ENCODE data around the gene PRKCB. TPM values are rescaled to one million over a fixed set of nuclear protein-coding genes. Genes with fewer than 3 reads are reported as not detected.

The PRKCB gene
- total and polyA plus RNA-seq, 2 of the 8 experiments (the other 6 are each of a cell fraction or from before 2014, with no cell fraction given), result 7.1 to 12.1 TPM

- no peaks in the 10 kb centered on the region for H3K36me3 ChIP-seq (ENCODE audit: control insufficient read depth in 2 of 4, insufficient read depth in 4 of 4, low read length in 3 of 4)
Measured at GRCh38 chr16:23920446-23920845, 84.7 kb downstream of the PRKCB start.

More at GRCh38 chr16:23920446-23920845, 84.7 kb downstream of the PRKCB start:
- H4K91ac ChIP-seq (replicated peaks; ENCODE audit: insufficient read length, low read length), result no peak overlapping the region
- TF ChIP-seq NRF1 (IDR thresholded peaks at IDR 0.05; ENCODE audit: low read depth, low read length) (no peak), TEAD4 (IDR thresholded peaks at IDR 0.05; ENCODE audit: low read depth, low read length) (no peak), GTF2F1 (IDR thresholded peaks at IDR 0.05; ENCODE audit: borderline replicate concordance, low read depth, low read length) (no peak), EZH2 (IDR thresholded peaks at IDR 0.05; ENCODE audit: low read depth, low read length, severe bottlenecking) (no peak), CBX8 (IDR thresholded peaks at IDR 0.05; ENCODE audit: borderline replicate concordance, low read depth, low read length) (no peak), POU5F1 (IDR thresholded peaks at IDR 0.05; ENCODE audit: low read depth, low read length) (no peak), PHF8 (conservative IDR thresholded peaks at IDR 0.05; ENCODE audit: low read depth, low read length) (no peak), SIX5 (IDR thresholded peaks at IDR 0.05; ENCODE audit: low read depth, low read length) (no peak), CTCF (IDR thresholded peaks at IDR 0.05; ENCODE audit: control extremely low read depth in 1 of 3, insufficient read depth in 1 of 3, low read depth in 1 of 3, low read length in 3 of 3) (no peak), KDM4A (IDR thresholded peaks at IDR 0.05; ENCODE audit: low read depth, low read length, severe bottlenecking) (no peak), GABPA (IDR thresholded peaks at IDR 0.05; ENCODE audit: borderline replicate concordance, insufficient read depth, low read length) (no peak), SIRT6 (IDR thresholded peaks at IDR 0.05; ENCODE audit: low read length) (no peak), ASH2L (IDR thresholded peaks at IDR 0.05; ENCODE audit: low read length) (no peak)
- peaks cover 0 to 2% (median 1%) of the 10 kb centered on the region in 4 experiments; a peak in 3 of 7 replicates for H3K4me1 ChIP-seq (replicated peaks in 1 of 4; ENCODE audit: control insufficient read depth in 3 of 4, insufficient read depth in 4 of 4, low read length in 3 of 4)
- H4K8ac ChIP-seq (ENCODE audit: extremely low read depth, insufficient read depth, low read length), result no peak overlapping the region
- POLR2A ChIA-PET (ENCODE audit: partially characterized antibody), result no interaction called here
- no peaks in the 10 kb centered on the region for H3K23me2 ChIP-seq (ENCODE audit: low read depth, low read length)
- 69% methylated on average over 2 of the region's 2 CpGs; no CpG with 5 or more reads in 1 of the 2 experiments for WGBS, 2 experiments (ENCODE audit: extremely low coverage in 1 of 2, insufficient coverage in 1 of 2, insufficient read length in 1 of 2, insufficient replicate concordance in 2 of 2, low coverage in 1 of 2, low lambda C conversion rate in 2 of 2, missing lambda C conversion rate in 1 of 2)
- H3K27ac ChIP-seq (ENCODE audit: low read depth, low read length), result no peak overlapping the region
- no peak overlapping the region for H4K5ac ChIP-seq (ENCODE audit: insufficient read length, low read depth, low read length)
- H3K4me3 ChIP-seq (ENCODE audit: extremely low read depth in 1 of 4, insufficient read depth in 2 of 4, low read depth in 3 of 4, low read length in 4 of 4), result no peak overlapping the region
- FAIRE-seq, result no peak
- CTCF ChIA-PET (ENCODE audit: partially characterized antibody), result no interaction called here
- no peak overlapping the region for H3K14ac ChIP-seq (ENCODE audit: insufficient read length)
- H3K79me1 ChIP-seq (ENCODE audit: low read depth, low read length), result no peaks in the 10 kb centered on the region
- H3K18ac ChIP-seq (ENCODE audit: extremely low read depth, low read length), result no peak overlapping the region
- H2BK12ac ChIP-seq (ENCODE audit: low read depth, low read length), result no peak overlapping the region
- H3K4ac ChIP-seq (replicated peaks; ENCODE audit: insufficient read length, low read depth, low read length), result no peak overlapping the region
- no peak overlapping the region for H3K23ac ChIP-seq (ENCODE audit: insufficient read length)
- no peak overlapping the region for H2AFZ ChIP-seq (ENCODE audit: low read length)
- H2AK5ac ChIP-seq (ENCODE audit: low read depth, low read length), result no peak overlapping the region
- no peak overlapping the region for H3K4me2 ChIP-seq (ENCODE audit: insufficient read depth in 1 of 2, low read depth in 2 of 2, low read length in 2 of 2)
- no peak overlapping the region for H2BK15ac ChIP-seq (ENCODE audit: low read length)
- H3K79me2 ChIP-seq (ENCODE audit: control insufficient read depth in 1 of 2, insufficient read depth in 2 of 2, low read length in 2 of 2), result no peaks in the 10 kb centered on the region
- H2BK5ac ChIP-seq (ENCODE audit: low read depth, low read length), result no peak overlapping the region
- H3K27me3 ChIP-seq (replicated peaks in 1 of 4; ENCODE audit: control insufficient read depth in 3 of 4, extremely low read depth in 1 of 4, insufficient read depth in 3 of 4, low read length in 3 of 4), result no peaks in the 10 kb centered on the region
- DNase-seq (ENCODE audit: low read depth in 1 of 2, low spot score in 2 of 2), result no peak
- no peak overlapping the region for H2BK20ac ChIP-seq (ENCODE audit: low read length)
- no peak overlapping the region for H3K9ac ChIP-seq (replicated peaks in 1 of 4; ENCODE audit: extremely low read depth in 1 of 4, low read depth in 3 of 4, low read length in 3 of 4)
- H4K20me1 ChIP-seq (replicated peaks in 1 of 2; ENCODE audit: control insufficient read depth in 1 of 2, insufficient read depth in 2 of 2, low read length in 2 of 2), result no peaks in the 10 kb centered on the region
- H2BK120ac ChIP-seq (replicated peaks; ENCODE audit: low read depth, low read length), result no peak overlapping the region
- no peaks in the 10 kb centered on the region for H3K9me3 ChIP-seq (ENCODE audit: insufficient read depth in 2 of 2, low read depth in 1 of 2, low read length in 1 of 2)
- H3K56ac ChIP-seq (replicated peaks; ENCODE audit: insufficient read length, low read depth, low read length), result no peak overlapping the region
